ENCODE measurements around the gene SNTG2.

DNA sequence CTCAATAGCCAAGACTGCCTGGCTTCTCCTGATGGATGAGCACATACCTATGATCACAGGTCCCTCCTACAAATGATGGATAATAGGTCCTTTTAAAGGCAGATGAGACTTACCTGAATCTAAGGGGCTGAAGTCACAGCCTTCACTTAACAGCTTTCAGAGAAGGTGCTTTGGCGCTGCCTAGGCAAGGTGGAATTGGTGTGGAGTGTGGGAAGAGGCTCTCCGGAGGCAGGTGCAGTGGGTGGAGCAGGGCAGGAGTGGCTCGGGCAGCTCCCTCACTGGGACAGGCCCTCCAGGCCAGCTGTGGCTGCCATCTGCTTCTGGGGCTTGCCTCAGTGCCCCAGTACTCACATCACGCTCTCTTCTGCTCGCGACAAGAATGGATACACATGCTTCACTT, 363.6 kb downstream of the SNTG2 start:
- TF ChIP-seq, protein P1, sequence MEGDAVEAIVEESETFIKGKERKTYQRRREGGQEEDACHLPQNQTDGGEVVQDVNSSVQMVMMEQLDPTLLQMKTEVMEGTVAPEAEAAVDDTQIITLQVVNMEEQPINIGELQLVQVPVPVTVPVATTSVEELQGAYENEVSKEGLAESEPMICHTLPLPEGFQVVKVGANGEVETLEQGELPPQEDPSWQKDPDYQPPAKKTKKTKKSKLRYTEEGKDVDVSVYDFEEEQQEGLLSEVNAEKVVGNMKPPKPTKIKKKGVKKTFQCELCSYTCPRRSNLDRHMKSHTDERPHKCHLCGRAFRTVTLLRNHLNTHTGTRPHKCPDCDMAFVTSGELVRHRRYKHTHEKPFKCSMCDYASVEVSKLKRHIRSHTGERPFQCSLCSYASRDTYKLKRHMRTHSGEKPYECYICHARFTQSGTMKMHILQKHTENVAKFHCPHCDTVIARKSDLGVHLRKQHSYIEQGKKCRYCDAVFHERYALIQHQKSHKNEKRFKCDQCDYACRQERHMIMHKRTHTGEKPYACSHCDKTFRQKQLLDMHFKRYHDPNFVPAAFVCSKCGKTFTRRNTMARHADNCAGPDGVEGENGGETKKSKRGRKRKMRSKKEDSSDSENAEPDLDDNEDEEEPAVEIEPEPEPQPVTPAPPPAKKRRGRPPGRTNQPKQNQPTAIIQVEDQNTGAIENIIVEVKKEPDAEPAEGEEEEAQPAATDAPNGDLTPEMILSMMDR (IDR thresholded peaks at IDR 0.05) = no peak
- TF ChIP-seq POLR2A (IDR thresholded peaks at IDR 0.05) = no peak
